HT-29 (cell line): ENCODE data around the gene CACNA1E. TPM values are rescaled to one million over a fixed set of nuclear protein-coding genes. Genes with fewer than 3 reads are reported as not detected.
"Not testable (repeated sequence)": the region's sequence is repeated elsewhere in the genome, so short reads cannot be mapped to it uniquely, and the experiment has no call there.

ENCODE experiments used
- DNase-seq: peaks from one replicate; pipeline ENCODE4 v3.0.0-alpha.2; 2015; ENCODE audit warnings: low spot score
- small RNA-seq: library from RNA; depleted of rRNA; stranded (forward); fragments of <200 nt; gene quantifications from one replicate; pipeline ENCODE3, GENCODE V24; 2014
- total RNA-seq: library from RNA; depleted of rRNA; stranded (reverse); fragments of >200 nt; shearing (Covaris generic); gene quantifications from 2 replicates; pipeline ENCODE4 v1.2.3, GENCODE V29; 2014

CACNA1E gene
- total RNA-seq, 1 experiment from 2014 or later = not detected

GRCh38 chr1:181807251-181807650 is 323.9 kb downstream of the CACNA1E start:
- no peak for DNase-seq

- DNase-seq = no peak
These were observed 326.8 kb downstream of the CACNA1E start for GRCh38 chr1:181809991-181810545.

- no peak for DNase-seq
These were observed 328.9 kb downstream of the CACNA1E start for GRCh38 chr1:181812208-181812607.

- no peak for DNase-seq
These were observed 329.9 kb downstream of the CACNA1E start for GRCh38 chr1:181813266-181813665.

GRCh38 chr1:181816608-181817007 is 333.3 kb downstream of the CACNA1E start:
- no peak for DNase-seq

GRCh38 chr1:181817091-181817490 is 333.8 kb downstream of the CACNA1E start:
- DNase-seq = no peak

GRCh38 chr1:181818459-181818858 is 335.1 kb downstream of the CACNA1E start:
- no peak for DNase-seq

- DNase-seq = no peak
These were observed 335.6 kb downstream of the CACNA1E start for GRCh38 chr1:181818943-181819342.

- DNase-seq = no peak
These were observed 338.4 kb downstream of the CACNA1E start for GRCh38 chr1:181821701-181822100.

GRCh38 chr1:181832173-181832880 is 349.0 kb downstream of the CACNA1E start:
- not testable (repeated sequence) for DNase-seq

GRCh38 chr1:181846001-181846645 is 362.8 kb downstream of the CACNA1E start:
- no peak for DNase-seq

- DNase-seq = no peak
These were observed 363.4 kb downstream of the CACNA1E start for GRCh38 chr1:181846681-181847080.

- DNase-seq = no peak
These were observed 365.8 kb downstream of the CACNA1E start for GRCh38 chr1:181849071-181849470.

GRCh38 chr1:181854212-181854611 is 370.9 kb downstream of the CACNA1E start:
- not testable (repeated sequence) for DNase-seq

GRCh38 chr1:181855380-181855779 is 372.1 kb downstream of the CACNA1E start:
- DNase-seq = no peak

Small RNAs within 50 kb of the gene (small RNA-seq; reads per million reads assigned to genes)
- gene RF00017 (not detected), gene RNA5SP70 (not detected)
